DND-41 (cell line): ENCODE measurements around the gene TMEM115.

Source experiments
- ATAC-seq: fragments of 200-7000 bp; cut with Tn5 transposase; 3 replicates; pipeline ENCODE4 v1.9.1; 2021; ENCODE audit warnings: low read depth; ENCODE audit not compliant: insufficient read depth
- DNase-seq: peaks from one replicate; pipeline ENCODE4 v3.0.0-alpha.2; 2020
- H2AFZ ChIP-seq: 2 replicates; pipeline ENCODE4 v1.6.0; 2012; ENCODE audit warnings: low read depth, low read length
- H3K27ac ChIP-seq: 2 replicates; pipeline ENCODE4 v1.5.1; 2012; ENCODE audit warnings: low read length, inconsistent platforms
- H3K27me3 ChIP-seq: fragments of 200-600 bp; sonication (generic); 2 replicates; pipeline ENCODE4 v1.6.0; 2012; ENCODE audit warnings: low read length, mild to moderate bottlenecking, inconsistent platforms; ENCODE audit not compliant: insufficient read depth, poor library complexity
- H3K36me3 ChIP-seq: 2 replicates; pipeline ENCODE4 v1.5.1; 2012; ENCODE audit warnings: low read length, inconsistent platforms; ENCODE audit not compliant: insufficient read depth
- H3K4me1 ChIP-seq: 2 replicates; pipeline ENCODE4 v1.5.1; 2012; ENCODE audit warnings: mild to moderate bottlenecking, low read length; ENCODE audit not compliant: insufficient read depth
- H3K4me2 ChIP-seq: 2 replicates; pipeline ENCODE4 v1.6.0; 2012; ENCODE audit warnings: mild to moderate bottlenecking, moderate library complexity, low read length, inconsistent platforms; ENCODE audit not compliant: insufficient read depth
- H3K4me3 ChIP-seq, 2 experiments: fragments of 200-600 bp in 1 of 2; shearing (Covaris generic) in 1 of 2; 2 replicates each; pipeline ENCODE4 v1.5.1; 2012 to 2016; ENCODE audit warnings: inconsistent platforms in 2 of 2, low read length in 2 of 2, mild to moderate bottlenecking in 2 of 2, low read depth in 1 of 2, moderate library complexity in 1 of 2
- H3K79me2 ChIP-seq: 2 replicates; pipeline ENCODE4 v1.6.0; 2012; ENCODE audit warnings: low read length, inconsistent platforms; ENCODE audit not compliant: insufficient read depth
- H3K9ac ChIP-seq: 2 replicates; pipeline ENCODE4 v1.6.0; 2012; ENCODE audit warnings: low read depth, mild to moderate bottlenecking, inconsistent platforms, low read length, moderate library complexity
- H3K9me3 ChIP-seq: 2 replicates; pipeline ENCODE4 v1.5.1; 2012; ENCODE audit warnings: low read length, moderate library complexity, mild to moderate bottlenecking, inconsistent platforms; ENCODE audit not compliant: insufficient read depth, severe bottlenecking
- H4K20me1 ChIP-seq: 2 replicates; pipeline ENCODE4 v1.6.0; 2012; ENCODE audit warnings: low read length; ENCODE audit not compliant: insufficient read depth
- CTCF ChIP-seq: IDR thresholded peaks from 2 replicates; pipeline ENCODE4 v1.5.1; 2012; ENCODE audit warnings: borderline replicate concordance, low read length, moderate library complexity, mild to moderate bottlenecking; ENCODE audit not compliant: poor library complexity, severe bottlenecking; ENCODE audit errors: extremely low read depth
- EZH2 ChIP-seq: IDR thresholded peaks from 3 replicates; pipeline ENCODE4 v1.6.1; 2012; ENCODE audit warnings: borderline replicate concordance, low read depth, mild to moderate bottlenecking, moderate library complexity, low read length, inconsistent platforms; ENCODE audit not compliant: severe bottlenecking

Gene TMEM115

DNA sequence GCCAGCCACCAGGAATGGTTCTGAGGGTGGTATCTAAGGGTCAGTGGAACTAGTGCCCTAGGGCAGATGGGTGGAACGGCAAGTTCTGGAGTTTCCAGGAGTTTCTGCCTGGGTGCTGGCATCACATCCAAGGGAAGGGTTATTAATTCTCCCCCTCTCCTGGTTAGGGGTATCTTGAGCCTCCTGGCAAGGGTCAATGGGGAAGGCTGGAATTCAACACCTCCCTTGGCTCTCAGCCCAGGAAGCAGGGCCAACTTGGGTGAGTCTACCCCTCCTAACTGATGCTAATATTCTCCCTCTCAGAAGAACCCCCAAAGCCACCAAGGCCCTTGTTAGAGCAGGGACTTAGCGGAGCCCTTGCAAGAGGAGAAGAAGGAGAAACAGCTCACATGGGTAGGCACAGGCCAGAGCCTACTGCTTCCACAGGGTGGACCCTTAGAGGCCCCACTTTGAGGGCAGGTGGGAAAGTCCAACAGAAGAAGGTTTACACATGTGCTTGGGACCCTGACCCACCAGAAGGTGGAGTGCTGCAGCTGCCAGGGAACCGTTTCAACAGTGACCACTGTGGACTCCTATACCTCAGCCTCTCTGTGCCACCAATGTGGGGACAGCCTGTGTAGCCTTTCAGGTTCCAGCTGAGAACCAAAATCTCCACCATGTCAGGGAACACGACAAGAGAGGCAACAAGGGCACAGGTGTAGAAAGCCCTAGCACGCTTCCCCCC, 3.3 kb downstream of the TMEM115 start:
- H3K9ac ChIP-seq = no peak overlapping the region; the same call in 1 of the 2 replicates
- TF ChIP-seq EZH2 (no peak), CTCF (no peak)
- no peaks in the 10 kb centered on the region for H3K9me3 ChIP-seq
- H4K20me1 ChIP-seq = peaks cover 57% of the 10 kb centered on the region
- no peak overlapping the region for H2AFZ ChIP-seq
- peak overlapping the region; percentile 98 for H3K4me2 ChIP-seq
- no peak for DNase-seq
- no peak for ATAC-seq
- H3K27ac ChIP-seq = no peak overlapping the region
- no peaks in the 10 kb centered on the region for H3K27me3 ChIP-seq
- peaks cover 55% of the 10 kb centered on the region for H3K4me1 ChIP-seq
- peak overlapping the region in 1 of 2 experiments; percentile 67; a peak in 1 of 4 replicates for H3K4me3 ChIP-seq
- peaks cover 64% of the 10 kb centered on the region for H3K79me2 ChIP-seq
- peaks cover 67% of the 10 kb centered on the region for H3K36me3 ChIP-seq

GRCh38 chr3:50354850-50355249, 4.5 kb downstream of the TMEM115 start:
- peaks cover 67% of the 10 kb centered on the region for H3K36me3 ChIP-seq
- H3K4me1 ChIP-seq = peaks cover 58% of the 10 kb centered on the region
- H4K20me1 ChIP-seq = peaks cover 57% of the 10 kb centered on the region
- H3K27me3 ChIP-seq = no peaks in the 10 kb centered on the region
- H2AFZ ChIP-seq = no peak overlapping the region
- H3K9me3 ChIP-seq = no peaks in the 10 kb centered on the region
- H3K79me2 ChIP-seq = peaks cover 72% of the 10 kb centered on the region
- H3K27ac ChIP-seq = no peak overlapping the region
- DNase-seq (no peak), ATAC-seq (no peak)
- no peak overlapping the region for H3K4me3 ChIP-seq
- no peak overlapping the region for H3K9ac ChIP-seq
- TF ChIP-seq CTCF = no peak
- TF ChIP-seq EZH2 = no peak
- H3K4me2 ChIP-seq = no peak overlapping the region

GRCh38 chr3:50354186-50354764, 5.0 kb downstream of the TMEM115 start:
- no peak for ATAC-seq
- no peak overlapping the region for H3K4me2 ChIP-seq
- H3K79me2 ChIP-seq = peaks cover 77% of the 10 kb centered on the region
- no peak for DNase-seq
- no peak overlapping the region for H3K4me3 ChIP-seq
- peaks cover 57% of the 10 kb centered on the region for H4K20me1 ChIP-seq
- no peak overlapping the region for H3K27ac ChIP-seq
- no peaks in the 10 kb centered on the region for H3K9me3 ChIP-seq
- no peaks in the 10 kb centered on the region for H3K27me3 ChIP-seq
- H2AFZ ChIP-seq = no peak overlapping the region
- no peak overlapping the region for H3K9ac ChIP-seq
- H3K36me3 ChIP-seq = peaks cover 69% of the 10 kb centered on the region
- H3K4me1 ChIP-seq = peaks cover 60% of the 10 kb centered on the region
- TF ChIP-seq EZH2 = no peak
- TF ChIP-seq CTCF = no peak
